OCI-LY1 (cell line): ENCODE measurements around the gene PRSS35.

ENCODE experiments used
- H2AFZ ChIP-seq: fragments of 200-600 bp; sonication (generic), shearing (Covaris generic); 2 replicates; pipeline ENCODE4 v1.6.0; 2014; ENCODE audit warnings: antibody characterized with exemption, mild to moderate bottlenecking, low read length
- H3F3A ChIP-seq: fragments of 200-600 bp; sonication (generic), shearing (Covaris generic); 2 replicates; pipeline ENCODE4 v1.6.0; 2014; ENCODE audit warnings: mild to moderate bottlenecking, antibody characterized with exemption, low read length, moderate library complexity; ENCODE audit not compliant: insufficient read depth
- H3K27ac ChIP-seq: fragments of 200-600 bp; sonication (generic); 2 replicates; pipeline ENCODE4 v1.5.1; 2014; ENCODE audit warnings: low read length, mixed run types, mild to moderate bottlenecking, low read depth; ENCODE audit not compliant: poor library complexity, severe bottlenecking
- H3K27me3 ChIP-seq: fragments of 200-600 bp; sonication (generic); 2 replicates; pipeline ENCODE4 v1.6.0; 2014; ENCODE audit warnings: antibody characterized with exemption, mild to moderate bottlenecking, low read length, moderate library complexity; ENCODE audit not compliant: insufficient read depth
- H3K36me3 ChIP-seq: fragments of 200-600 bp; sonication (generic); 2 replicates; pipeline ENCODE4 v1.6.1; 2014; ENCODE audit warnings: mild to moderate bottlenecking, antibody characterized with exemption, low read length, moderate library complexity, mixed read lengths; ENCODE audit not compliant: insufficient read depth
- H3K4me1 ChIP-seq: fragments of 200-600 bp; sonication (generic); 2 replicates; pipeline ENCODE4 v1.5.1; 2014; ENCODE audit warnings: mild to moderate bottlenecking, low read length, moderate library complexity; ENCODE audit not compliant: insufficient read depth, severe bottlenecking
- H3K4me2 ChIP-seq: fragments of 200-600 bp; sonication (generic), shearing (Covaris generic); 2 replicates; pipeline ENCODE4 v1.6.1; 2014; ENCODE audit warnings: low read length
- H3K4me3 ChIP-seq: fragments of 200-600 bp; sonication (generic); 2 replicates; pipeline ENCODE4 v1.5.1; 2014; ENCODE audit warnings: low read length, low read depth, mild to moderate bottlenecking, mixed read lengths; ENCODE audit not compliant: poor library complexity, severe bottlenecking
- H3K79me2 ChIP-seq: fragments of 200-600 bp; shearing (Covaris generic); 2 replicates; pipeline ENCODE4 v1.6.1; 2016; ENCODE audit warnings: mixed run types, low read length, mixed read lengths; ENCODE audit not compliant: insufficient read depth
- H3K9ac ChIP-seq: fragments of 200-600 bp; sonication (generic), shearing (Covaris generic); 2 replicates; pipeline ENCODE4 v1.6.1; 2014; ENCODE audit warnings: mild to moderate bottlenecking, low read length, mixed read lengths
- H3K9me2 ChIP-seq: fragments of 200-600 bp; sonication (generic), shearing (Covaris generic); 2 replicates; pipeline ENCODE4 v1.6.1; 2014; ENCODE audit warnings: low read depth, mild to moderate bottlenecking, low read length, mixed read lengths
- H3K9me3 ChIP-seq: fragments of 200-600 bp; shearing (Covaris generic); 2 replicates; pipeline ENCODE4 v1.6.1; 2014; ENCODE audit warnings: low read length, mixed read lengths
- H4K20me1 ChIP-seq: fragments of 200-600 bp; sonication (generic), shearing (Covaris generic); 2 replicates; pipeline ENCODE4 v1.6.0; 2016; ENCODE audit warnings: mild to moderate bottlenecking, low read length; ENCODE audit not compliant: insufficient read depth
- EZH2 ChIP-seq: fragments of 200-600 bp; sonication (generic), shearing (Covaris generic); IDR thresholded peaks from 2 replicates; pipeline ENCODE4 v1.8.0; 2017; ENCODE audit warnings: borderline replicate concordance, mixed run types, mild to moderate bottlenecking, antibody characterized with exemption, low read length, moderate library complexity, mixed read lengths
- TF ChIP-seq, protein P1 (sequence below): fragments of 200-600 bp; sonication (generic), shearing (Covaris generic); IDR thresholded peaks from 2 replicates; pipeline ENCODE4 v1.5.1; 2017; ENCODE audit warnings: mild to moderate bottlenecking, antibody characterized with exemption, low read length, moderate library complexity, mixed read lengths

Gene PRSS35

DNA sequence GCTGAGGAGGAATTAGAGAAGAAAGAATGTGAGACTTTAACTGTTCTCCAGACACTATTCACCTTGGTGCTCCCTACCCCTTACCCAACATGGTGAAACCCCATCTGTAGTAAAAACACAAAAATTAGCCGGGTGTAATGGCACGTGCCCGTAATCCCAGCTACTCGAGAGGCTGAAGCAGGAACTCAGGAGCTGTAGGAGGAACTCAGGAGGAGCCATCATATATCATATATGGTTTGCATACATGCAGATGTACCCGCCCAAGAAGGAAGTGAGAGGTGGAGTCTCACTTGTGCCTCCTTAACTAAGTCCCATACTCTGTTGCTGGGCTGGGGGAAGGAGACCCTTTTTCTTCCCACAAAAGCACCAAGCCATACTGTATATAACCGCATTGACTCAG is 46.0 kb upstream of the PRSS35 start:
- H3K27ac ChIP-seq: no peak overlapping the region
- no peaks in the 10 kb centered on the region for H3K27me3 ChIP-seq
- H3K4me1 ChIP-seq: no peaks in the 10 kb centered on the region
- no peak overlapping the region for H3K4me3 ChIP-seq
- no peak overlapping the region for H2AFZ ChIP-seq
- no peak overlapping the region for H3K9ac ChIP-seq
- H4K20me1 ChIP-seq: no peaks in the 10 kb centered on the region
- no peak overlapping the region for H3K4me2 ChIP-seq
- H3K9me2 ChIP-seq: no peaks in the 10 kb centered on the region
- H3K36me3 ChIP-seq: no peaks in the 10 kb centered on the region
- H3K79me2 ChIP-seq: no peaks in the 10 kb centered on the region
- no peak for TF ChIP-seq EZH2
- TF ChIP-seq, protein P1, sequence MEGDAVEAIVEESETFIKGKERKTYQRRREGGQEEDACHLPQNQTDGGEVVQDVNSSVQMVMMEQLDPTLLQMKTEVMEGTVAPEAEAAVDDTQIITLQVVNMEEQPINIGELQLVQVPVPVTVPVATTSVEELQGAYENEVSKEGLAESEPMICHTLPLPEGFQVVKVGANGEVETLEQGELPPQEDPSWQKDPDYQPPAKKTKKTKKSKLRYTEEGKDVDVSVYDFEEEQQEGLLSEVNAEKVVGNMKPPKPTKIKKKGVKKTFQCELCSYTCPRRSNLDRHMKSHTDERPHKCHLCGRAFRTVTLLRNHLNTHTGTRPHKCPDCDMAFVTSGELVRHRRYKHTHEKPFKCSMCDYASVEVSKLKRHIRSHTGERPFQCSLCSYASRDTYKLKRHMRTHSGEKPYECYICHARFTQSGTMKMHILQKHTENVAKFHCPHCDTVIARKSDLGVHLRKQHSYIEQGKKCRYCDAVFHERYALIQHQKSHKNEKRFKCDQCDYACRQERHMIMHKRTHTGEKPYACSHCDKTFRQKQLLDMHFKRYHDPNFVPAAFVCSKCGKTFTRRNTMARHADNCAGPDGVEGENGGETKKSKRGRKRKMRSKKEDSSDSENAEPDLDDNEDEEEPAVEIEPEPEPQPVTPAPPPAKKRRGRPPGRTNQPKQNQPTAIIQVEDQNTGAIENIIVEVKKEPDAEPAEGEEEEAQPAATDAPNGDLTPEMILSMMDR: no peak
- H3F3A ChIP-seq: no peaks in the 10 kb centered on the region; the same call in 1 of the 2 replicates
- H3K9me3 ChIP-seq: no peaks in the 10 kb centered on the region

DNA sequence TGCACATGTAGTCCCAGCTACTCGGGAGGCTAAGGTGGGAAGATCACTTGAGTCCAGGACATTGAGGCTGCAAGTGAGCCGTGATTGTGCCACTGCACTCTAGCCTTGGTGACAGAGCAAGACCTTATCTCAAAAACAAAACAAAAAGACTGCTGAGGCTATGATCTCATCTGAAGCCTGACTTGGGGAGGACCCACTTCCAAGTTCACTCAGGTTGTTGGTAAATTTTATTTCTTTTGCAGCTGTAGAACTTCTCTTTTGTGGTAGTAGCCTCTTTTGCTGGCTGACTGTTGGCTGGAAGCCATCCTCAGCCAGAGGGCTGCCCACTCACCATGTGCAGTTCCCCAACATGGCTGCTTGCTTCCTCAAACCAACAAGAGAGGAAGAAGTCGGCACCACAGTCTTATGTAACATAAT is 44.7 kb upstream of the PRSS35 start:
- no peaks in the 10 kb centered on the region for H3K9me2 ChIP-seq
- H3K36me3 ChIP-seq: no peaks in the 10 kb centered on the region
- no peak overlapping the region for H3K4me2 ChIP-seq
- no peak overlapping the region for H2AFZ ChIP-seq
- no peaks in the 10 kb centered on the region for H3K27me3 ChIP-seq
- no peaks in the 10 kb centered on the region; the same call in 1 of the 2 replicates for H3F3A ChIP-seq
- no peaks in the 10 kb centered on the region for H3K9me3 ChIP-seq
- TF ChIP-seq EZH2: no peak
- TF ChIP-seq, protein P1: no peak
- no peak overlapping the region for H3K4me3 ChIP-seq
- H4K20me1 ChIP-seq: no peaks in the 10 kb centered on the region
- no peak overlapping the region for H3K27ac ChIP-seq
- no peaks in the 10 kb centered on the region for H3K4me1 ChIP-seq
- H3K79me2 ChIP-seq: no peaks in the 10 kb centered on the region
- H3K9ac ChIP-seq: no peak overlapping the region

DNA sequence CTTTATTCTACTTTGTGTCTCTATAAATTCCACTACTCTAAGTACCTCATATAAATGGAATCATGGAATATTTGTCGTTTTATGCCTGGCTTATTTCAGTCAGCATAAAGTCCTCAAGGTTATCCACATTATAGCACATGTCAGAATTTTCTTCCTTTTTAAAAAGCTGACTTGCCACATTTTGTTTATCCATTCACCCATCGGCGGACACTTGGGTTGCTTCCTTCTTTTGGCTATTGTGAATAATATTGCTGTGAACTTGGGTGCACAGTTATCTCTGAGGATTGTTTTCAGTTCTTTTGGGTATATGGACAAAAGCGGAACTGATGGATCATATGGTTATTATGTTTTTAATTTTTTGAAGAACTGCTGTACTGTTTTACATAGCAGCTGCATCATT is 42.3 kb upstream of the PRSS35 start:
- Histone ChIP-seq H3K36me3 (no peaks in the 10 kb centered on the region), H3K27ac (no peak overlapping the region), H2AFZ (no peak overlapping the region), H4K20me1 (no peaks in the 10 kb centered on the region), H3F3A (no peaks in the 10 kb centered on the region; the same call in 1 of the 2 replicates), H3K9me2 (no peaks in the 10 kb centered on the region), H3K9ac (no peak overlapping the region), H3K79me2 (no peaks in the 10 kb centered on the region), H3K4me3 (no peak overlapping the region), H3K4me2 (no peak overlapping the region), H3K27me3 (no peaks in the 10 kb centered on the region), H3K4me1 (no peaks in the 10 kb centered on the region), H3K9me3 (no peaks in the 10 kb centered on the region)
- no peak for TF ChIP-seq EZH2
- TF ChIP-seq, protein P1: no peak
